ENCODE results near the gene PWWP2B. TPM values are rescaled to one million over a fixed set of nuclear protein-coding genes. Genes with fewer than 3 reads are reported as not detected.

Gene PWWP2B
- total and polyA plus RNA-seq, 2 experiments from 2014 or later: 11.8 to 35.7 TPM

GRCh38 chr10:132393695-132394181 is 3.3 kb upstream of the PWWP2B start:
- H3K4me1 ChIP-seq (ENCODE audit: low read depth): peaks cover 32% of the 10 kb centered on the region
- H3K36me3 ChIP-seq: no peaks in the 10 kb centered on the region
- no peak for TF ChIP-seq CTCF (IDR thresholded peaks at IDR 0.05; ENCODE audit: low read depth, low read length)
- H3K27me3 ChIP-seq: no peaks in the 10 kb centered on the region
- no peaks in the 10 kb centered on the region for H3K9me3 ChIP-seq (ENCODE audit: low read depth)
- H3K4me3 ChIP-seq: no peak overlapping the region
- no peak overlapping the region for H3K27ac ChIP-seq
- DNase-seq (ENCODE audit: low read depth in 1 of 2, low spot score in 1 of 2): no peak

- DNase-seq (ENCODE audit: low read depth in 1 of 2, low spot score in 1 of 2): no peak
- Histone ChIP-seq H3K27me3 (no peaks in the 10 kb centered on the region), H3K4me1 (ENCODE audit: low read depth) (peaks cover 27% of the 10 kb centered on the region), H3K36me3 (no peaks in the 10 kb centered on the region), H3K9me3 (ENCODE audit: low read depth) (no peaks in the 10 kb centered on the region), H3K27ac (no peak overlapping the region), H3K4me3 (no peak overlapping the region)
- no peak for TF ChIP-seq CTCF (IDR thresholded peaks at IDR 0.05; ENCODE audit: low read depth, low read length)
Observed at GRCh38 chr10:132394201-132394811, 2.7 kb upstream of the PWWP2B start.

GRCh38 chr10:132394936-132395703 is 1.9 kb upstream of the PWWP2B start:
- no peak overlapping the region for H3K27ac ChIP-seq
- no peak for DNase-seq (ENCODE audit: low read depth in 1 of 2, low spot score in 1 of 2)

GRCh38 chr10:132395704-132396493 is 1.1 kb upstream of the PWWP2B start:
- Histone ChIP-seq H3K4me3 (peak overlapping the region; percentile 62), H3K27ac (peak overlapping the region; percentile 84), H3K27me3 (no peaks in the 10 kb centered on the region), H3K36me3 (no peaks in the 10 kb centered on the region), H3K9me3 (ENCODE audit: low read depth) (no peaks in the 10 kb centered on the region), H3K4me1 (ENCODE audit: low read depth) (peaks cover 20% of the 10 kb centered on the region)
- TF ChIP-seq CTCF (IDR thresholded peaks at IDR 0.05; ENCODE audit: low read depth, low read length): no peak
- peak; percentile 57 to 84 for DNase-seq (ENCODE audit: low read depth in 1 of 2, low spot score in 1 of 2)

More at GRCh38 chr10:132394936-132395703, 1.9 kb upstream of the PWWP2B start:
- peaks cover 23% of the 10 kb centered on the region for H3K4me1 ChIP-seq (ENCODE audit: low read depth)
- no peaks in the 10 kb centered on the region for H3K27me3 ChIP-seq
- no peaks in the 10 kb centered on the region for H3K9me3 ChIP-seq (ENCODE audit: low read depth)
- TF ChIP-seq CTCF (IDR thresholded peaks at IDR 0.05; ENCODE audit: low read depth, low read length): no peak
- H3K4me3 ChIP-seq: no peak overlapping the region
- no peaks in the 10 kb centered on the region for H3K36me3 ChIP-seq

- peak; percentile 56 to 86 for DNase-seq (ENCODE audit: low read depth in 1 of 2, low spot score in 1 of 2)
- Histone ChIP-seq H3K27ac (peak overlapping the region; percentile 84), H3K27me3 (no peaks in the 10 kb centered on the region), H3K4me3 (peak overlapping the region; percentile 62), H3K4me1 (ENCODE audit: low read depth) (peaks cover 14% of the 10 kb centered on the region), H3K36me3 (no peaks in the 10 kb centered on the region), H3K9me3 (ENCODE audit: low read depth) (no peaks in the 10 kb centered on the region)
- no peak for TF ChIP-seq CTCF (IDR thresholded peaks at IDR 0.05; ENCODE audit: low read depth, low read length)
Observed at GRCh38 chr10:132396494-132397035, 435 bp upstream of the PWWP2B start.
